HG03280 (cell line): Measurements from ENCODE around the gene SKP2.
"Not testable (repeated sequence)": the region's sequence is repeated elsewhere in the genome, so short reads cannot be mapped to it uniquely, and the experiment has no call there.

Experiments
- ATAC-seq: cut with Tn5 transposase; IDR thresholded peaks from one replicate; pipeline ENCODE4 v1.9.1; 2021; ENCODE audit warnings: mild to moderate bottlenecking, moderate library complexity; ENCODE audit not compliant: unreplicated experiment

The SKP2 gene

GRCh38 chr5:36198281-36198680 is 46.4 kb downstream of the SKP2 start:
- no peak for ATAC-seq

GRCh38 chr5:36198783-36199182 is 46.9 kb downstream of the SKP2 start:
- not testable (repeated sequence) for ATAC-seq

GRCh38 chr5:36199620-36200019 is 47.7 kb downstream of the SKP2 start:
- ATAC-seq: no peak

GRCh38 chr5:36200513-36200912 is 48.6 kb downstream of the SKP2 start:
- ATAC-seq: no peak

GRCh38 chr5:36202521-36202961 is 50.6 kb downstream of the SKP2 start:
- no peak for ATAC-seq

GRCh38 chr5:36205329-36205728 is 53.4 kb downstream of the SKP2 start:
- ATAC-seq: no peak

- ATAC-seq: no peak
These were observed 55.0 kb downstream of the SKP2 start for GRCh38 chr5:36206913-36207312.

- ATAC-seq: no peak
These were observed 56.9 kb downstream of the SKP2 start for GRCh38 chr5:36208786-36209185.

GRCh38 chr5:36209664-36210063 is 57.8 kb downstream of the SKP2 start:
- no peak for ATAC-seq

- ATAC-seq: no peak
These were observed 62.5 kb downstream of the SKP2 start for GRCh38 chr5:36214436-36214835.

- no peak for ATAC-seq
These were observed 64.0 kb downstream of the SKP2 start for GRCh38 chr5:36215910-36216309.

- no peak for ATAC-seq
These were observed 65.7 kb downstream of the SKP2 start for GRCh38 chr5:36217567-36217966.

- ATAC-seq: no peak
These were observed 66.1 kb downstream of the SKP2 start for GRCh38 chr5:36217988-36218387.

GRCh38 chr5:36222620-36223019 is 70.7 kb downstream of the SKP2 start:
- ATAC-seq: no peak

GRCh38 chr5:36227046-36227445 is 75.1 kb downstream of the SKP2 start:
- no peak for ATAC-seq

- no peak for ATAC-seq
These were observed 76.6 kb downstream of the SKP2 start for GRCh38 chr5:36228505-36228904.

- ATAC-seq: no peak
These were observed 78.4 kb downstream of the SKP2 start for GRCh38 chr5:36230151-36230790.

GRCh38 chr5:36232533-36232932 is 80.6 kb downstream of the SKP2 start:
- ATAC-seq: no peak
